Measurements from ENCODE around the gene GALNTL6. TPM values are rescaled to one million over a fixed set of nuclear protein-coding genes. Genes with fewer than 3 reads are reported as not detected.

Gene GALNTL6
- total RNA-seq, 1 donor from 2014 or later, result 2.1 TPM

- no peaks in the 10 kb centered on the region for H3K9me3 ChIP-seq (ENCODE audit: control insufficient read depth in 3 of 3, low read length in 3 of 3)
- no peaks in the 10 kb centered on the region for H3K27me3 ChIP-seq (ENCODE audit: control insufficient read depth in 3 of 3, insufficient read depth in 3 of 3, low read length in 3 of 3)
- no peak overlapping the region for H3K9ac ChIP-seq (ENCODE audit: low read depth in 1 of 3, low read length in 3 of 3)
- no peaks in the 10 kb centered on the region for H3K36me3 ChIP-seq (ENCODE audit: control insufficient read depth in 3 of 3, insufficient read depth in 3 of 3, low read length in 3 of 3)
- no peak overlapping the region for H3K4me3 ChIP-seq (ENCODE audit: low read length in 3 of 3)
- no peak overlapping the region for H3K27ac ChIP-seq (ENCODE audit: low read depth, low read length)
- no peaks in the 10 kb centered on the region for H3K4me1 ChIP-seq (ENCODE audit: control insufficient read depth in 3 of 3, insufficient read depth in 3 of 3, low read length in 3 of 3)
Measured at GRCh38 chr4:172155838-172156345, 342.7 kb downstream of the GALNTL6 start.

GRCh38 chr4:172157946-172158345, 344.7 kb downstream of the GALNTL6 start:
- Histone ChIP-seq H3K27me3 (ENCODE audit: control insufficient read depth in 3 of 3, insufficient read depth in 3 of 3, low read length in 3 of 3) (no peaks in the 10 kb centered on the region), H3K9me3 (ENCODE audit: control insufficient read depth in 3 of 3, low read length in 3 of 3) (no peaks in the 10 kb centered on the region)

DNA sequence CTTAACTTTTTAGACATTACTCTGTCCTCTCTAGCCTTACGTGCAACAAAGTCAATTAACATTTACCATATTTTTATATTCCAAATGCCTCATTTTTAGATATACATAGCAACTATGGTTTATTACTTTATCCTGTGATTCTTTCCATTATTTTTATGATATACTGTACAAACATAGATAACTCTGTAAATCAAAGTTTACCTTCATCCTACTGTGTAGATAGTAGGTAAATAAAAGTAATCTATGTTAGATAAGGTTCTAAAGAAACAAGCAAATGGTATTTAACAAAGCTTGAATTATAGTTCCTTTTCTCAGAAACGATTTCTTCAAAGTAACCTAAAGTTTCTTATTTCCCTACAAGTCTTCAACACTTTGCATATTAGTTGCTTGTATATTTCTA, 350.0 kb downstream of the GALNTL6 start:
- Histone ChIP-seq H3K4me1 (ENCODE audit: control insufficient read depth in 3 of 3, insufficient read depth in 3 of 3, low read length in 3 of 3) (no peaks in the 10 kb centered on the region), H3K9ac (ENCODE audit: low read depth in 1 of 3, low read length in 3 of 3) (no peak overlapping the region), H3K27me3 (ENCODE audit: control insufficient read depth in 3 of 3, insufficient read depth in 3 of 3, low read length in 3 of 3) (no peaks in the 10 kb centered on the region), H3K4me3 (ENCODE audit: low read length in 3 of 3) (no peak overlapping the region), H3K27ac (ENCODE audit: low read depth, low read length) (no peak overlapping the region), H3K36me3 (ENCODE audit: control insufficient read depth in 3 of 3, insufficient read depth in 3 of 3, low read length in 3 of 3) (no peaks in the 10 kb centered on the region), H3K9me3 (ENCODE audit: control insufficient read depth in 3 of 3, low read length in 3 of 3) (no peaks in the 10 kb centered on the region)

More at GRCh38 chr4:172157946-172158345, 344.7 kb downstream of the GALNTL6 start:
- Histone ChIP-seq H3K4me3 (ENCODE audit: low read length in 3 of 3) (no peak overlapping the region), H3K27ac (ENCODE audit: low read depth, low read length) (no peak overlapping the region), H3K36me3 (ENCODE audit: control insufficient read depth in 3 of 3, insufficient read depth in 3 of 3, low read length in 3 of 3) (no peaks in the 10 kb centered on the region), H3K4me1 (ENCODE audit: control insufficient read depth in 3 of 3, insufficient read depth in 3 of 3, low read length in 3 of 3) (no peaks in the 10 kb centered on the region), H3K9ac (ENCODE audit: low read depth in 1 of 3, low read length in 3 of 3) (no peak overlapping the region)

GRCh38 chr4:172168888-172169287, 355.7 kb downstream of the GALNTL6 start:
- H3K36me3 ChIP-seq (ENCODE audit: control insufficient read depth in 3 of 3, insufficient read depth in 3 of 3, low read length in 3 of 3), result no peaks in the 10 kb centered on the region
- H3K9me3 ChIP-seq (ENCODE audit: control insufficient read depth in 3 of 3, low read length in 3 of 3), result no peaks in the 10 kb centered on the region
- no peak overlapping the region for H3K27ac ChIP-seq (ENCODE audit: low read depth, low read length)
- H3K27me3 ChIP-seq (ENCODE audit: control insufficient read depth in 3 of 3, insufficient read depth in 3 of 3, low read length in 3 of 3), result no peaks in the 10 kb centered on the region
- no peak overlapping the region for H3K9ac ChIP-seq (ENCODE audit: low read depth in 1 of 3, low read length in 3 of 3)
- no peaks in the 10 kb centered on the region for H3K4me1 ChIP-seq (ENCODE audit: control insufficient read depth in 3 of 3, insufficient read depth in 3 of 3, low read length in 3 of 3)
- no peak overlapping the region for H3K4me3 ChIP-seq (ENCODE audit: low read length in 3 of 3)

DNA sequence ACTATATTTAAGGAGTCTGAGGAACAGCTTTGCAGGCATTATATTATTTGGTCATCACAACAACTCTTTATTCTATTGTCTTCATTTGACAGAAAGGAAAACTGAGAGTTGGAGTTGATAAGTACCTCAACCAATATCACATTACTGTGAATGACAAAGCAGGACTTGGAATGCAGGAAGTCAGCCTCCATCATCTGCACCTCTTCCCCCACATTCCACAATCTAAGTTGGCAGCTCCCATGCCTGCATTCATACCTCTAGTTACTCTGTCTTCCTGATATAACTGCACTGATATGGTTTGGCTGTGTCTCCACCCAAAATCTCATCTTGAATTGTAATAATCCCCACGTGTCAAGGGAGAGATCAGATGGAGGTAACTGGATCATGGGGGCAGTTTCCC, 356.7 kb downstream of the GALNTL6 start:
- no peak overlapping the region for H3K9ac ChIP-seq (ENCODE audit: low read depth in 1 of 3, low read length in 3 of 3)
- H3K27me3 ChIP-seq (ENCODE audit: control insufficient read depth in 3 of 3, insufficient read depth in 3 of 3, low read length in 3 of 3), result no peaks in the 10 kb centered on the region
- no peak overlapping the region for H3K4me3 ChIP-seq (ENCODE audit: low read length in 3 of 3)
- no peaks in the 10 kb centered on the region for H3K9me3 ChIP-seq (ENCODE audit: control insufficient read depth in 3 of 3, low read length in 3 of 3)
- H3K27ac ChIP-seq (ENCODE audit: low read depth, low read length), result no peak overlapping the region
- no peaks in the 10 kb centered on the region for H3K36me3 ChIP-seq (ENCODE audit: control insufficient read depth in 3 of 3, insufficient read depth in 3 of 3, low read length in 3 of 3)
- H3K4me1 ChIP-seq (ENCODE audit: control insufficient read depth in 3 of 3, insufficient read depth in 3 of 3, low read length in 3 of 3), result no peaks in the 10 kb centered on the region

- H3K4me1 ChIP-seq (ENCODE audit: control insufficient read depth in 3 of 3, insufficient read depth in 3 of 3, low read length in 3 of 3), result no peaks in the 10 kb centered on the region
- no peak overlapping the region for H3K27ac ChIP-seq (ENCODE audit: low read depth, low read length)
- H3K36me3 ChIP-seq (ENCODE audit: control insufficient read depth in 3 of 3, insufficient read depth in 3 of 3, low read length in 3 of 3), result no peaks in the 10 kb centered on the region
- H3K4me3 ChIP-seq (ENCODE audit: low read length in 3 of 3), result no peak overlapping the region
- no peak overlapping the region for H3K9ac ChIP-seq (ENCODE audit: low read depth in 1 of 3, low read length in 3 of 3)
- no peaks in the 10 kb centered on the region for H3K27me3 ChIP-seq (ENCODE audit: control insufficient read depth in 3 of 3, insufficient read depth in 3 of 3, low read length in 3 of 3)
- no peaks in the 10 kb centered on the region for H3K9me3 ChIP-seq (ENCODE audit: control insufficient read depth in 3 of 3, low read length in 3 of 3)
Measured at GRCh38 chr4:172173206-172173605, 360.0 kb downstream of the GALNTL6 start.

DNA sequence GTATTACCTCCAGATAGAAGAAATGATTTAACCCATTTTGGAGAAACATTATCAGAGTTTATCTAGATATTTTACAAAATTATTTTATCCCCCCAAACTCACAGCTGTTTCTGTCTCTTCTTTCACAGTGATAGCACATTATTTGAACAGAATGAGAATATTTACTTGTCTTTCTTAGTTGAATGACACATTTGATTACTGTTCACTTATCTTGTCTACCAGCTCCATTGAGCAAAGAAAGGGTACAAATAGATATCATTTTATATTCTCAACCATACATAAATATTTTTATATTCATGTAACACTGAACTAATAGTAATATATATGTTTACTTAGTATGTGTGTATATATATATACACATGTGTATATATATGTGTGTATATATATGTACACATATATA, 364.2 kb downstream of the GALNTL6 start:
- no peaks in the 10 kb centered on the region for H3K36me3 ChIP-seq (ENCODE audit: control insufficient read depth in 3 of 3, insufficient read depth in 3 of 3, low read length in 3 of 3)
- H3K27me3 ChIP-seq (ENCODE audit: control insufficient read depth in 3 of 3, insufficient read depth in 3 of 3, low read length in 3 of 3), result no peaks in the 10 kb centered on the region
- H3K4me3 ChIP-seq (ENCODE audit: low read length in 3 of 3), result no peak overlapping the region
- H3K27ac ChIP-seq (ENCODE audit: low read depth, low read length), result no peak overlapping the region
- no peaks in the 10 kb centered on the region for H3K4me1 ChIP-seq (ENCODE audit: control insufficient read depth in 3 of 3, insufficient read depth in 3 of 3, low read length in 3 of 3)
- H3K9ac ChIP-seq (ENCODE audit: low read depth in 1 of 3, low read length in 3 of 3), result no peak overlapping the region
- H3K9me3 ChIP-seq (ENCODE audit: control insufficient read depth in 3 of 3, low read length in 3 of 3), result no peaks in the 10 kb centered on the region

DNA sequence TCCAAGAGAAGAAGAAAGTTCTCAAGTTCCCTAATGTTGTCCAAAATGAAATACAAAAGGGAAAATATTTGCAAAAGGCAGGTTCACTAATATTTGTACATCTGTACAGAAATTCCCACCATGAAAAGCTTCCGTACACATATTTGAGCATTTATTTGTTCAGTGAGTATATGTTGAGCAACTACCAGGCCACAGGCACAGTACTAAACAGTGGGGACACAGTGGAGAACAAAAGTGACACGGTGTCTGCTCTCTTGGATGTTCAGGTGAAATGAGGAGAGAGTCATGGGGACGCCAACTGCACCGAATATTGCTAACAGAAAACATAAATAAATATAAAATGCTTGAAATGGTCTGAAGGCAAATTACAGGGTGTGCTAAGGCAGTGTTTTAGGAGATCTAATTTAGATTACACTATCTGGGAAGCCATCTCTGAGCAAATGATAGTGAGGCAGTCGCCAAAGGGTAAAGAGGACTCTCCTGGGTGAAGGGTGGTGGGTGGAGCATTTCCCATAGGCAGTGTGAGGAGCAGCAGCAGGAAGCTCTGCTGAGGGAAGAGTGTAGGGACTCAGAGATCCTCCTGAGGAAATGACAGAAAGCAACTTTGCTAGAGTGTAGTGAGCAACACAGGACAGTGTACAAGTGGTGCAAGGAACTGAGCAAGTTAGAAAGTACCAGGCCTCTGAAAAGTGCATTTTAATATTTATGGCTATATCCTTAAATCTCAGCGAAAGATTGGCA, 375.2 kb downstream of the GALNTL6 start:
- H3K9ac ChIP-seq (ENCODE audit: low read depth in 1 of 3, low read length in 3 of 3), result no peak overlapping the region
- H3K27me3 ChIP-seq (ENCODE audit: control insufficient read depth in 3 of 3, insufficient read depth in 3 of 3, low read length in 3 of 3), result peaks cover 0 to 2% (median 0%) of the 10 kb centered on the region in 3 donors
- no peaks in the 10 kb centered on the region for H3K9me3 ChIP-seq (ENCODE audit: control insufficient read depth in 3 of 3, low read length in 3 of 3)
- H3K27ac ChIP-seq (ENCODE audit: low read depth, low read length), result no peak overlapping the region
- no peak overlapping the region for H3K4me3 ChIP-seq (ENCODE audit: low read length in 3 of 3)
- no peaks in the 10 kb centered on the region for H3K36me3 ChIP-seq (ENCODE audit: control insufficient read depth in 3 of 3, insufficient read depth in 3 of 3, low read length in 3 of 3)
- H3K4me1 ChIP-seq (ENCODE audit: control insufficient read depth in 3 of 3, insufficient read depth in 3 of 3, low read length in 3 of 3), result no peaks in the 10 kb centered on the region

DNA sequence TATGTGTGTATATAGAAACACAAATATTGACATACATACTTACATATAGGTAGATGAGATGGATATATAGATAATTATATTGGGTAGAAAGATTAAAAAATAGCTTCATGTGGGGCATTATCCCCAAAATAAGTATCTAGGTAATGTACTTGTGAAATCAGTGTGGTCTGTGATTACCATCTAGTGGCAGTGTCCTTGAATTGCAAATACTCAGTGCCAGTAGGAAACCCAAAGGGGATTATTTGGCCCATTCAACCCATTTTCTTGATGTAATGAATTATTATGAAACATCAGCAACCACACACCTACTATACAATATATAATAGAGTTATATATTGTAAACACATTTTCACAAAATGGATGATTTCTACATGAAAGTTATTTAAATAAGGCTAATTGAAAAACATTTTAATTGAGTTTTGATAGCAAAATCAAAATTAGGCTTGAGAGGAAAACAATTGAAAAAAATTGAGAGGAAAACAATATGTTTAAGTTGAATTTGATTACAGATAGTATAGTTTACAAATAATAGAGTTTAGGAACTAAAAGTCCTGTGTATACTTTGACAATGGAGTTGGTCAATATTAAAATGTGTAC, 389.4 kb downstream of the GALNTL6 start:
- Histone ChIP-seq H3K4me1 (ENCODE audit: control insufficient read depth in 3 of 3, insufficient read depth in 3 of 3, low read length in 3 of 3) (no peaks in the 10 kb centered on the region), H3K27me3 (ENCODE audit: control insufficient read depth in 3 of 3, insufficient read depth in 3 of 3, low read length in 3 of 3) (no peaks in the 10 kb centered on the region), H3K36me3 (ENCODE audit: control insufficient read depth in 3 of 3, insufficient read depth in 3 of 3, low read length in 3 of 3) (no peaks in the 10 kb centered on the region), H3K9ac (ENCODE audit: low read depth in 1 of 3, low read length in 3 of 3) (no peak overlapping the region), H3K9me3 (ENCODE audit: control insufficient read depth in 3 of 3, low read length in 3 of 3) (no peaks in the 10 kb centered on the region), H3K27ac (ENCODE audit: low read depth, low read length) (no peak overlapping the region), H3K4me3 (ENCODE audit: low read length in 3 of 3) (no peak overlapping the region)

GRCh38 chr4:172207258-172207657, 394.1 kb downstream of the GALNTL6 start:
- Histone ChIP-seq H3K9ac (ENCODE audit: low read depth in 1 of 3, low read length in 3 of 3) (no peak overlapping the region), H3K4me3 (ENCODE audit: low read length in 3 of 3) (no peak overlapping the region), H3K27ac (ENCODE audit: low read depth, low read length) (no peak overlapping the region), H3K4me1 (ENCODE audit: control insufficient read depth in 3 of 3, insufficient read depth in 3 of 3, low read length in 3 of 3) (no peaks in the 10 kb centered on the region), H3K9me3 (ENCODE audit: control insufficient read depth in 3 of 3, low read length in 3 of 3) (no peaks in the 10 kb centered on the region), H3K36me3 (ENCODE audit: control insufficient read depth in 3 of 3, insufficient read depth in 3 of 3, low read length in 3 of 3) (no peaks in the 10 kb centered on the region), H3K27me3 (ENCODE audit: control insufficient read depth in 3 of 3, insufficient read depth in 3 of 3, low read length in 3 of 3) (no peaks in the 10 kb centered on the region)

Measured in skeletal muscle tissue (tissue), 4 donors.